ENCODE results near the gene MPV17L2. TPM values are rescaled to one million over a fixed set of nuclear protein-coding genes. Genes with fewer than 3 reads are reported as not detected.

MPV17L2 gene
- total and polyA plus RNA-seq, 4 donors = 3.6 to 28.0 (median 14.1) TPM

GRCh38 chr19:18232540-18233223 lies 39.7 kb downstream of the MPV17L2 start:
- no peak overlapping the region for H3K4me3 ChIP-seq (ENCODE audit: low read depth in 1 of 3, low read length in 3 of 3)
- H3K9ac ChIP-seq (ENCODE audit: low read depth in 1 of 2, low read length in 2 of 2) = no peak overlapping the region
- no peak for TF ChIP-seq CTCF (IDR thresholded peaks at IDR 0.05; ENCODE audit: low read depth, low read length, missing input control)
- TF ChIP-seq FOXA1 (IDR thresholded peaks at IDR 0.05) = no peak
- TF ChIP-seq TAF1 (conservative IDR thresholded peaks at IDR 0.05) = no peak
- no peak for TF ChIP-seq ZBTB33 (IDR thresholded peaks at IDR 0.05)
- TF ChIP-seq NR2F2 (IDR thresholded peaks at IDR 0.05) = no peak
- TF ChIP-seq, protein P1, sequence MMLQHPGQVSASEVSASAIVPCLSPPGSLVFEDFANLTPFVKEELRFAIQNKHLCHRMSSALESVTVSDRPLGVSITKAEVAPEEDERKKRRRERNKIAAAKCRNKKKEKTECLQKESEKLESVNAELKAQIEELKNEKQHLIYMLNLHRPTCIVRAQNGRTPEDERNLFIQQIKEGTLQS (IDR thresholded peaks at IDR 0.05) = no peak
- no peak for TF ChIP-seq RAD21 (IDR thresholded peaks at IDR 0.05)
- TF ChIP-seq YY1 (IDR thresholded peaks at IDR 0.05) = no peak
- TF ChIP-seq JUND (IDR thresholded peaks at IDR 0.05) = no peak
- no peak for TF ChIP-seq HNF4G (IDR thresholded peaks at IDR 0.05)
- no peak for TF ChIP-seq HNF4A (conservative IDR thresholded peaks at IDR 0.05)
- no peak for TF ChIP-seq RXRA (IDR thresholded peaks at IDR 0.05)
- no peak for TF ChIP-seq REST (IDR thresholded peaks at IDR 0.05)
- no peak for TF ChIP-seq GABPA (IDR thresholded peaks at IDR 0.05 in 1 of 2, conservative IDR thresholded peaks at IDR 0.05 in 1 of 2)
- no peak for TF ChIP-seq SP1 (IDR thresholded peaks at IDR 0.05)
- no peak for TF ChIP-seq EGR1 (IDR thresholded peaks at IDR 0.05; ENCODE audit: low read depth in 2 of 2)
- no peak for TF ChIP-seq FOXA2 (IDR thresholded peaks at IDR 0.05)
- TF ChIP-seq, protein P2, sequence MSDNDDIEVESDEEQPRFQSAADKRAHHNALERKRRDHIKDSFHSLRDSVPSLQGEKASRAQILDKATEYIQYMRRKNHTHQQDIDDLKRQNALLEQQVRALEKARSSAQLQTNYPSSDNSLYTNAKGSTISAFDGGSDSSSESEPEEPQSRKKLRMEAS (IDR thresholded peaks at IDR 0.05) = no peak
- no peaks in the 10 kb centered on the region for H3K4me1 ChIP-seq (ENCODE audit: control insufficient read depth in 4 of 4, insufficient read depth in 4 of 4, low read length in 3 of 4)
- H3K9me3 ChIP-seq (ENCODE audit: control insufficient read depth in 4 of 4, low read length in 3 of 4) = peaks cover 0 to 7% (median 6%) of the 10 kb centered on the region in 4 donors
- no peak overlapping the region for H3K27ac ChIP-seq (ENCODE audit: low read depth in 1 of 2, low read length in 2 of 2)
- H3K27me3 ChIP-seq (ENCODE audit: control insufficient read depth in 4 of 4, insufficient read depth in 4 of 4, low read length in 3 of 4) = peaks cover 0 to 6% (median 0%) of the 10 kb centered on the region in 4 donors
- DNase-seq (ENCODE audit: low spot score) = no peak
- H3K36me3 ChIP-seq (ENCODE audit: control insufficient read depth in 4 of 4, insufficient read depth in 3 of 4, low read depth in 1 of 4, low read length in 3 of 4) = no peaks in the 10 kb centered on the region
- WGBS = 10% methylated on average over 46 of the region's 46 CpGs
